HCT116 (cell line): ENCODE measurements around the gene CNTN2. TPM values are rescaled to one million over a fixed set of nuclear protein-coding genes. Genes with fewer than 3 reads are reported as not detected.
A peak's percentile ranks its signal among the peaks of the same experiment; 100 is the strongest.

ENCODE experiments used
- ATAC-seq: fragments of 200-7000 bp; cut with Tn5 transposase; 2 replicates; pipeline ENCODE4 v1.9.1; 2020; ENCODE audit warnings: mild to moderate bottlenecking, moderate library complexity
- Bru-seq: library from RNA; stranded (reverse); fragments of 400-500 nt; gene quantifications from one replicate; lab custom pipeline; 2021; lab: Mats Ljungman, UMichigan
- BruChase-seq, 2 experiments: library from RNA; stranded (reverse); fragments of 400-500 nt; gene quantifications; one replicate each; lab custom pipeline; 2021; lab: Mats Ljungman, UMichigan
- BruUV-seq: library from RNA; stranded (reverse); fragments of 400-500 nt; replicated peaks from 2 replicates; lab custom pipeline; 2021; lab: Mats Ljungman, UMichigan
- CTCF ChIA-PET: fragments of 300-600 bp; sonication (Branson Sonifier 250); formaldehyde crosslinking; loops from one replicate; lab custom pipeline; 2021; ENCODE audit warnings: antibody characterized with exemption; lab: Charles Lee
- POLR2A ChIA-PET: fragments of 300-600, 350-600 bp; sonication (Branson Sonifier 250); formaldehyde crosslinking; loops from one replicate; lab custom pipeline; 2021; ENCODE audit warnings: antibody characterized with exemption; lab: Charles Lee
- RAD21 ChIA-PET, 2 experiments: fragments of 300-600 bp; sonication (Branson Sonifier 250); formaldehyde crosslinking; loops; one replicate each; lab custom pipeline; 2023; ENCODE audit warnings: low total read pairs in 2 of 2; ENCODE audit not compliant: uncharacterized antibody in 2 of 2, unreplicated experiment in 2 of 2, low non-redundant PET in 1 of 2; lab: Charles Lee
- DNase-seq: peaks from one replicate; pipeline ENCODE4 v3.0.0-alpha.2; 2010; ENCODE audit warnings: low read depth, low spot score
- H2AFZ ChIP-seq: fragments of 200-600 bp; shearing (Covaris generic), sonication (generic); 2 replicates; pipeline ENCODE4 v1.6.1; 2017; ENCODE audit warnings: low read depth, mixed run types, mixed read lengths, antibody characterized with exemption, low read length; ENCODE audit not compliant: poor library complexity, severe bottlenecking
- H3K27ac ChIP-seq: 2 replicates; pipeline ENCODE4 v1.5.1; 2012; ENCODE audit warnings: low read depth, low read length
- H3K27me3 ChIP-seq: fragments of 200-600 bp; sonication (generic); 2 replicates; pipeline ENCODE4 v1.6.1; 2016; ENCODE audit warnings: mixed run types, low read length, mixed read lengths; ENCODE audit not compliant: insufficient read depth
- H3K36me3 ChIP-seq, 2 experiments: fragments of 200-500 bp in 1 of 2; fragments of 200-600 bp in 1 of 2; sonication (Bioruptor generic) in 1 of 2; sonication (generic) in 1 of 2; 2 replicates each; pipeline versions ENCODE4 v1.5.1 to v1.6.1; 2014 to 2016; ENCODE audit warnings: low read length in 2 of 2, inconsistent platforms in 1 of 2, mixed read lengths in 1 of 2, mixed run types in 1 of 2; ENCODE audit not compliant: insufficient read depth in 2 of 2, control insufficient read depth in 1 of 2
- H3K4me1 ChIP-seq, 2 experiments: fragments of 200-600 bp in 1 of 2; sonication (generic) in 1 of 2; 2 replicates each; pipeline versions ENCODE4 v1.5.1 to v1.6.1; 2012 to 2017; ENCODE audit warnings: low read length in 2 of 2, inconsistent platforms in 1 of 2, mild to moderate bottlenecking in 1 of 2, mixed read lengths in 1 of 2, mixed run types in 1 of 2, moderate library complexity in 1 of 2; ENCODE audit not compliant: insufficient read depth in 2 of 2, control insufficient read depth in 1 of 2
- H3K4me2 ChIP-seq: fragments of 200-600 bp; sonication (generic); 2 replicates; pipeline ENCODE4 v1.6.1; 2017; ENCODE audit warnings: mixed run types, low read length, mixed read lengths
- H3K4me3 ChIP-seq, 2 experiments: fragments of 200-600 bp in 1 of 2; sonication (generic) in 1 of 2; replicated peaks in 1 of 2; 2 replicates each; pipeline ENCODE4 v1.5.1; 2011 to 2016; ENCODE audit warnings: low read length in 2 of 2, control low read depth in 1 of 2, low read depth in 1 of 2, mild to moderate bottlenecking in 1 of 2, mixed read lengths in 1 of 2, mixed run types in 1 of 2
- H3K79me2 ChIP-seq: fragments of 200-600 bp; sonication (generic); 2 replicates; pipeline ENCODE4 v1.6.1; 2017; ENCODE audit warnings: mild to moderate bottlenecking, mixed run types, low read length, moderate library complexity, mixed read lengths; ENCODE audit not compliant: insufficient read depth
- H3K9ac ChIP-seq: fragments of 200-600 bp; sonication (generic); 2 replicates; pipeline ENCODE4 v1.6.1; 2016; ENCODE audit warnings: low read length, mixed read lengths
- H3K9me2 ChIP-seq: fragments of 200-600 bp; sonication (generic), shearing (Covaris generic); 2 replicates; pipeline ENCODE4 v1.6.1; 2017; ENCODE audit warnings: mixed run types, mild to moderate bottlenecking, moderate library complexity; ENCODE audit not compliant: insufficient read depth
- H3K9me3 ChIP-seq, 2 experiments: fragments of 200-500 bp in 1 of 2; fragments of 200-600 bp in 1 of 2; sonication (Bioruptor generic) in 1 of 2; sonication (generic) in 1 of 2; 2 replicates each; pipeline ENCODE4 v1.6.1; 2014 to 2017; ENCODE audit warnings: low read length in 2 of 2, mixed read lengths in 2 of 2, inconsistent platforms in 1 of 2, low read depth in 1 of 2, mild to moderate bottlenecking in 1 of 2, mixed run types in 1 of 2, moderate library complexity in 1 of 2; ENCODE audit not compliant: control insufficient read depth in 1 of 2, insufficient read depth in 1 of 2
- H4K20me1 ChIP-seq: fragments of 200-600 bp; sonication (generic), shearing (Covaris generic); 2 replicates; pipeline ENCODE4 v1.6.1; 2017; ENCODE audit warnings: mixed run types, mild to moderate bottlenecking, moderate library complexity; ENCODE audit not compliant: insufficient read depth
- ATF3 ChIP-seq: IDR thresholded peaks from 2 replicates; pipeline ENCODE4 v1.6.1; 2012
- CTCF ChIP-seq, 3 experiments: fragments of 200-600 bp in 1 of 3; sonication (generic) in 1 of 3; IDR thresholded peaks in 2 of 3; conservative IDR thresholded peaks in 1 of 3; 2 replicates each; pipeline ENCODE4 v1.5.1; 2012 to 2017; ENCODE audit warnings: low read depth in 2 of 3, low read length in 2 of 3, antibody characterized with exemption in 1 of 3, borderline replicate concordance in 1 of 3, control low read depth in 1 of 3, mild to moderate bottlenecking in 1 of 3, mixed read lengths in 1 of 3, mixed run types in 1 of 3, moderate library complexity in 1 of 3; ENCODE audit not compliant: insufficient read depth in 1 of 3
- ELF1 ChIP-seq: IDR thresholded peaks from 2 replicates; pipeline ENCODE4 v1.6.1; 2012; ENCODE audit warnings: low read depth, borderline replicate concordance
- EZH2 ChIP-seq: fragments of 200-600 bp; sonication (generic); IDR thresholded peaks from 2 replicates; pipeline ENCODE4 v1.6.1; 2017; ENCODE audit warnings: antibody characterized with exemption, mixed run types
- FOSL1 ChIP-seq: IDR thresholded peaks from 2 replicates; pipeline ENCODE4 v1.6.1; 2012; ENCODE audit warnings: low read depth
- JUND ChIP-seq: IDR thresholded peaks from 2 replicates; pipeline ENCODE4 v1.6.1; 2012
- MAX ChIP-seq: IDR thresholded peaks from 2 replicates; pipeline ENCODE4 v1.6.1; 2012
- POLR2AphosphoS5 ChIP-seq: IDR thresholded peaks from 2 replicates; pipeline ENCODE4 v1.6.1; 2011; ENCODE audit warnings: mild to moderate bottlenecking, low read depth, low read length, moderate library complexity
- RAD21 ChIP-seq: IDR thresholded peaks from 2 replicates; pipeline ENCODE4 v1.6.1; 2012; ENCODE audit warnings: low read depth, mild to moderate bottlenecking
- SIN3A ChIP-seq: IDR thresholded peaks from 2 replicates; pipeline ENCODE4 v1.6.1; 2012; ENCODE audit warnings: low read depth
- intact Hi-C: fragments of 100-400 bp; cut with micrococcal nuclease; formaldehyde crosslinking; loops from 2 replicates; pipeline ENCODE4 v1.10.0; 2022
- long read RNA-seq: library from polyadenylated mRNA; unstranded; transcript quantifications from one replicate; pipeline ENCODE4 v2.0.0, GENCODE V29; 2021; ENCODE audit not compliant: unreplicated experiment
- polyA plus RNA-seq: library from polyadenylated mRNA; unstranded; fragments of >200 nt; gene quantifications from 2 replicates; pipeline ENCODE4 v1.2.1, GENCODE V29; 2012; ENCODE audit warnings: missing spikeins
- total RNA-seq: library from RNA; stranded (reverse); gene quantifications from one replicate; pipeline ENCODE4 v1.2.1, GENCODE V29; 2021; ENCODE audit not compliant: unreplicated experiment

CNTN2 gene
- total RNA-seq (0.15 TPM), Bru-seq, nascent RNA (percentile 8 among the genes with signal in this experiment), BruChase-seq, experiment 1, labeled RNA remaining after a 6-hour chase (percentile 12 among the genes with signal in this experiment), BruChase-seq, experiment 2, labeled RNA remaining after a 2-hour chase (not detected)
- 0.21 and 0.33 TPM in 2 replicates for polyA plus RNA-seq
- long read RNA-seq = 0 reads

GRCh38 chr1:205042911-205043806 is at the start of gene CNTN2:
Gene CNTN2, plus strand, starts transcription at chr1:205043212. Its CDS starts 9,974 bp downstream, at chr1:205053186.
- peaks cover 36% of the 10 kb centered on the region; the same call in 1 of the 2 replicates for H3K27me3 ChIP-seq
- RAD21 ChIA-PET = no interaction called here
- no peaks in the 10 kb centered on the region for H3K9me2 ChIP-seq

More at GRCh38 chr1:205042911-205043806, at the start of gene CNTN2:
- ATAC-seq (no peak), DNase-seq (no peak)
- no peak for TF ChIP-seq MAX
- no peak for TF ChIP-seq JUND
- TF ChIP-seq RAD21 = no peak
- TF ChIP-seq ELF1 = no peak
- TF ChIP-seq FOSL1 = no peak
- no peak for TF ChIP-seq POLR2AphosphoS5
- no peak for TF ChIP-seq SIN3A
- no peak for TF ChIP-seq EZH2
- no peak for TF ChIP-seq ATF3
- TF ChIP-seq CTCF (IDR thresholded peaks at IDR 0.05 in 2 of 3, conservative IDR thresholded peaks at IDR 0.05 in 1 of 3; ENCODE audit: borderline replicate concordance in 1 of 3, insufficient read depth in 1 of 3, low read depth in 2 of 3, low read length in 2 of 3) = no peak
- no peaks in the 10 kb centered on the region for H3K4me1 ChIP-seq
- intact Hi-C loops = no loop called here
- H3K79me2 ChIP-seq = no peaks in the 10 kb centered on the region
- no peak within 1 kb of the TSS for H3K4me2 ChIP-seq
- ChIA-PET CTCF (no interaction called here), POLR2A (no interaction called here)
- no peaks in the 10 kb centered on the region for H3K9me3 ChIP-seq
- no peaks in the 10 kb centered on the region for H3K36me3 ChIP-seq
- no peak within 1 kb of the TSS for H3K4me3 ChIP-seq
- no peak within 1 kb of the TSS for H2AFZ ChIP-seq
- no TSS peak for BruUV-seq
- no peak within 1 kb of the TSS for H3K9ac ChIP-seq
- no peak within 1 kb of the TSS for H3K27ac ChIP-seq
- no peaks in the 10 kb centered on the region for H4K20me1 ChIP-seq
